NCI-H774 (cell line): ENCODE data around the gene TRHDE.

Experiments used
- DNase-seq: peaks from one replicate; lab custom pipeline; 2025; lab: John Stamatoyannopoulos, UW

TRHDE gene

GRCh38 chr12:72315858-72316257, 43.7 kb downstream of the TRHDE start:
- no peak for DNase-seq

DNA sequence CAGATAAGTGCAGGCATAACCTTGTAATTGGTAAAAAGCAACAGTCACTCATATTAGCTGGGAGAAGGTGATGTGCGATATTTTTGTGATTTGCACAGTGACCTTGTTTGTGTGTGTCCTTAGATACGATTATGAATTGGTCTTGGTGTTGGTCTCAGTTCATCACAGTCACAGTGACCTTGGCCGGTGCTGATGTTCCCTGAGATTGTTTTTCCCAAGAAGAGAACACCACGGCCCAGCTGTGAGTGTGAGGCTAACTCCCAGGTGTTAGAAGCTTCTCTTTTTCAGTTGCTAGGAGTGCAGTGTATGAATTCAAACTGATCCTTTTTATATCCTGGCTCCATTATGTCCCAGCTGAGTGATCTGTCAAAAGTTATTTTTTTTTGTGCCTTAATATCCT, 46.2 kb downstream of the TRHDE start:
- no peak for DNase-seq

- no peak for DNase-seq
Measured at GRCh38 chr12:72323881-72324280, 51.7 kb downstream of the TRHDE start.

DNA sequence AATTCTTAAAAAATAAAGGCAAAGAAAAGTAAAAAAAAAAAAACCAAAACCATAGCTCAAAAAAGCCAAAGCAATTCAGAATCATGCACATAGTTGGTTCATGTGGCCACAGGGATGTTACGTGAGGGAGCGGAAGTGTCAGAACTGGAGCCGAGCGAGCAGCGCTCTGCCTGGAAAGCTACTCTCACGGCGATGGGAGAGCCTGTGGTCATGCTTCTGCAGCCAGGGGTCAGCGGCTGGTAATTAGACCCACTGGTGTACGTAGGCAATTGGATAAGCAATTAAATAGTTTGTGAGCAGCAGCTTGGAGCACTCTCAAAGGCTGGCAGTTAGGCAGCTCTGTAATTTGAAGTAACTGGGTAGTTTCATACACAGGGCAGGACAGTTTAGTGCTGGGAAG, 58.1 kb downstream of the TRHDE start:
- no peak for DNase-seq

DNA sequence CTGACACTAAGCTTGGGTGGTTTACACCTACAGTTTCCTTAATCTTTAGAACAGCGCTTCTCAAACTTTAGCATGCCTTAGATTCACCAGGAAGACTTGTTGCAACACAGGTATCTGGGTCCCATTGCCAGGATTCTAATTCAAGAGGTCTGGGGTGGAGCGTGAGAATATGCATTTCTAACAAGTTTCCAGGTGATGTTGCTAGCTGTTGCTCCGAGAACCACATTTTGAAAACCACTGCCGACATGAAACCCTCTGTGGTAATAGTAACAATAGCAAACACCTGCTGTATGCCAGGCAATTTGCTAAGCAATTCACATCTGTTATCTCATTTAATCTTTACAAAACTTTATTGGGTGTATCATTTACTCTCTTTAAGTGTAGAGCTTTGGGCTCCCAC, 58.6 kb downstream of the TRHDE start:
- no peak for DNase-seq

DNA sequence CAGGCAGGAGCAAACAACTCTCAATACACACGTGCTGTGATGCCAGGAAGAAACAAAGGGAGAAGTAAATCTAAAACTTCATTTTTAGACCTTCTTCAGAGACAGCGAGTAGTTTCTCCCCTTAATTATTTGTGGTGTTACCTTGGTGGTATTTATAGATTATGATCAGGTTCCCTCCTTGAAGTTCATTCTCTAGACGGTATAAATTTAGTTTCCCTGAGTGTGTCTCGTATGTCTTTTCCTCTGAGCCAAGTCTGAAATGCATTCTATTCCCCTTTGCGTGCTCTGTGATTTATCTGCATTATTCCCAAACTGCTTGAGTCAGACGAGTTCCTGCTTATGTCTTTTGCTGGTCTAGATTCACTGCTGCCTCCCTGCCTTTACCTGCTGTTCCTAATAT, 65.2 kb downstream of the TRHDE start:
- no peak for DNase-seq

- no peak for DNase-seq
Measured at GRCh38 chr12:72337946-72338345, 65.8 kb downstream of the TRHDE start.

DNA sequence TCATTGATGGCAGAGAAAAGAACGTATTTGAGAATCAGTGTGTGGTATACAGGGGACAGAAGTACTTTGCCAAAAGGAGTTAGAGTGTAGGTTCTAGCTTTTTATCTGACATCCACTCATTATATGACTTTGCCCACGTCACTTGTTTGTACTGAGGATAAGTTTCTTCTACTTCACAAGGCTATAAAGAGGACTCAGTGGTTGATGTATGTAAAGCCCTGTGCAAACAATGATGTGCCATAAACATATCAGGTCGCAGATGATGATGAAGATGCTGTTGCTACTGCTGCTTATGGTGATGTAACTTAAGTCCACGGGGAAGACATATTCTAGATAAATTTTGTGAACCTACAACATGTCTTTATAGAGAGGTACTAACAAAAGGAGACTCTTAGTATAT, 66.3 kb downstream of the TRHDE start:
- no peak for DNase-seq

- DNase-seq: peak; percentile 90
Measured at GRCh38 chr12:72346363-72346944, 74.3 kb downstream of the TRHDE start.

GRCh38 chr12:72349491-72349890, 77.3 kb downstream of the TRHDE start:
- DNase-seq: no peak

DNA sequence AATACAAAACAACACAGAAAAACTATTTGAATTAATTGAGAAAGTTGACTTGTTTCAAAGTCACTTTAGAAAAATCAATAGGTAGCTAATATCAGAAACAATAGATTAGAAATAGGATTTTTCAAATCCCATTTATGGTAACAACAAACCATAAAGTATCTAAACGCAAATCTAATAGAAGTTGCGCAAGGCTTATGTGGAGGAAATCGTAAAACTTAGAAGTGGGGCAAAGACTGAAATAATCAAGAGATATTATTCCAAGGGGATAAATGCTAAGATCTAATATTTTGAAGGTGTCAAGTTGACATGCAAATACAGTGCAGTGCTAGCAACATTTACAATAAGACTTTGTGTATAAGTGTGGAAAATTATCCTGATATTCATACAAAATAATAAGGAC, 87.2 kb downstream of the TRHDE start:
- DNase-seq: no peak

GRCh38 chr12:72365151-72365550, 93.0 kb downstream of the TRHDE start:
- no peak for DNase-seq

GRCh38 chr12:72366255-72366654, 94.1 kb downstream of the TRHDE start:
- no peak for DNase-seq

DNA sequence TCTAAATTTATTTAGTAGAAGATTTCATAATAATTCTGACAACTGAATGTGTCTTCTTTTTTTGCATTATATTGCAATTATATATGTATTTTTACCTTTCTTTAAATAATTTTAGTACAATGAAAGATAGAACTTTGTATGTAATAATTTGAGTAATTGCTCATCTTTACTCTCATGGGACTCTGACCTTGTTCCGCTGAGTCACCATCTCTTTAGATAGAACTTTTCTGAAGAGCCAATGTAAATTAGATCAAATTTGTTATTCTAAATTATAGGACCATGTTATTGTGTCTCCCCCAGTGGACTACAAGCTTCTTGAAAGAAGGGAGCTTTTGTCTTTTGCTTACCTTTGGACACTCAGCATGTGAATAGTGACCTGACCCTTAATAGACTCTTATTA, 96.1 kb downstream of the TRHDE start:
- no peak for DNase-seq

GRCh38 chr12:72368719-72369422, 96.7 kb downstream of the TRHDE start:
- DNase-seq: peak; percentile 17

DNA sequence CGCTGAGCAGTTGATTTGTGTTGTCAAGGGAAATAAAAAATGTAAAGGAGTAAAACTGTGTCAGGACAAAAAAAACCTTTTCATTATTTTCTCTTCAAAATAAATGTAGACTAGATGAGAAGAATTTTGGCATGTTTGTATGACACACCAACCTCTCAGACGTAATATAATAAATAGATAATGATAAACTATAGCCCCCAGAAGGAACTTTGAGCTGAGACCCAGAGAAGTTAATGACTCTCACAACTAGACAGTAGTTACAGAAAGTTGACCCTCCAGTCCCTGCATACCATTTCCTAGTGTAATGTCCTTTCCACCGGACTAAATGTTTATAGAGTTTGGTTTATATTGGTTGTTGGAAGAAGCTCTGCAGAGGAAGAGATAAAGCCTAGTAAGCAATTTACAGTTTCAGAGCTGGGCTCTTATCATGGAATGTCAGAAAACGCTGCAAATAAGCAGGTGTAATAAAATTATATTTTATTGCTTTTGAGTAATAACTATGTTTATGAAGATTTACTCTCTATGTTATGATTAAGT, 97.3 kb downstream of the TRHDE start:
- no peak for DNase-seq

DNA sequence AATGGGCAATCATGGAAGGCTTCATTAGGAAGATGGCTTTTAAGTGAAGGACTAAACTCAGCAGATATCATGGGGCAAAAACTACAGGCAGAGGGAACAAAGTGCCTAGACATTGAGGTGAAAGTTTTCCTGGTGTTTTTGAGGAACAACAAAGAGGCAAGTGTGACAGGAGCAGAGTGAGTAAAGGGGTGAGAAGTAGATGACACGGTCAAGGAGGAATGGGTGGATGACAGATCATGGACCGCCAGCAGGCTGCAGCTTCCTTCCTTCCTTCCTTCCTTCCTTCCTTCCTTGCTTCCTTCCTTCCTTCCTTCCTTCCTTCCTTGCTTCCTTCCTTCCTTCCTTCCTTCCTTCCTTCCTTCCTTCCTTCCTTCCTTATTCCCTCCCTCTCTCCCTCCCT, 108.3 kb downstream of the TRHDE start:
- no peak for DNase-seq

DNA sequence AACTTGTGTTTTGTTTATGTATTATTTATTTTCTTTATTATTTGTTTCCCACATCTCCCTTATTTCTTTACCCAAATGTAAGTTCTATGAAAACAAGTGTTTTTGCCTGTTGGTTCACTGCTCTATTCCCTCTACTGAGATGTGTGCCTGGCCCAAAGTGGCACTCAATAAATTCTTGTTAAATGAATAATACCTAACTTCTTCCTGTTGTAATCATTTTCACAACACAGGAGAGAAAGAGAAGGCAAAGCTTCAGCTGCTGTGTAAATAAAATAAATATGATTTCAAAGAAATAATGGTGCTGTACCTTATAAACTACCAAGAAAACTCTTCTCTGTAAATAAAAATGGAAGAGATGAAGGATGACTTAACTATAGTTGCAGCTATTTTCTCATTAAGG, 116.2 kb downstream of the TRHDE start:
- DNase-seq: no peak

DNA sequence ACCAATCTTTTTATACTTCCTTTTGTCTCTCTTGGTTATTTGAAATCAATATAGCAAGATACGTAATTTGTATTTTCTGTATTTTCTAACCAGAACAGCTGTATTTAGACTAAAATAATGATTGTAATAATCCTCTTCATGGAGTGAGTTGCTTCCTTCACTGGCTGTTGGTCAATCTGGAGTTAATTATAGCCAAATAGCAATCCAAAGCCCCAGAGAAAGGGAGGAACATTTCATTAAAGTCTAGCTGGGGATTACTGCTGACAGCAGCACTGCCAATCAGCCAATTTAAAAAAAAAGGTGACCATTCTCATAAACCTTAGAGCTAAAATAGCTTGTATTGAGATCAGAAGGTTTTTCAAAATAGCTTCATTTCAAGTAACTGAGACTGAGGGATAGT, 118.0 kb downstream of the TRHDE start:
- no peak for DNase-seq

DNA sequence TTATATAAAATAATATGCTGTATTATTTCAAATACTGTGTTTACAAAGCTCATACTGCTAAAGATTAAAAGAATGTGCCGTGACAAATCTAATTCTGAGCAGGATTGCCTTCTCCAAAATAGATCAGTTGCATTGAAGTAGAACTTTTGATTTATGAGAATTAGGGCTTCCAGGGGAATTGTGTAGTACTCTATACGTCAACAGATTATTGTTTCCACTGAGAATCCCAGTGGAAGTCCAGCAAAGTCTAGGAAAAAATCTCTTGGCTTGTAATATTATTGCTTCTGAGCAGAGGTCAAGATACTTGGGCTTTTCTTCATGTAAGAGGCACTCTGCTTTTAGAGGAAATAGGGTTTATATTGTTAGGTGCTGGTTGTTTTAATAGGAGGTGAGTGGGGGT, 133.9 kb downstream of the TRHDE start:
- no peak for DNase-seq

- DNase-seq: no peak
Measured at GRCh38 chr12:72432037-72432604, 160.0 kb downstream of the TRHDE start.

GRCh38 chr12:72433298-72433697, 161.1 kb downstream of the TRHDE start:
- no peak for DNase-seq

DNA sequence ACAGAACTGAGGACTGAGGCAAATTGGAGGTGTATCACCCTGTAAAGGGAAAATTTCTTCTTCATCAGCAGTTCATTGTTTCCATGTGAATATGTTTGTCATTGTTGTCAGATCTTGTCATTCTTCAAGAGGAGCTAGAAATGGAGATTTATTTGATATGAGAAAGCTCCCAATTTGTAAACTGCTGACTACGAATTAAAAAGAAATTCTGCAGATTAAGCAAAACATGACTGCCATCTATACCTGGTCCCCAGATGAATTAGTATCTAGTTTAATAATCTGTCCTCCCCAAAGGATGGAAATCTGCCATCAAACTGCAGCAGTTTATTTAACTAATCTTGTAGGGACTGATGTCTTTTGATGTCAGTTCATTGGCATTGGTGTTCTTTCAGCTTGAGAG, 162.8 kb downstream of the TRHDE start:
- DNase-seq: no peak

DNA sequence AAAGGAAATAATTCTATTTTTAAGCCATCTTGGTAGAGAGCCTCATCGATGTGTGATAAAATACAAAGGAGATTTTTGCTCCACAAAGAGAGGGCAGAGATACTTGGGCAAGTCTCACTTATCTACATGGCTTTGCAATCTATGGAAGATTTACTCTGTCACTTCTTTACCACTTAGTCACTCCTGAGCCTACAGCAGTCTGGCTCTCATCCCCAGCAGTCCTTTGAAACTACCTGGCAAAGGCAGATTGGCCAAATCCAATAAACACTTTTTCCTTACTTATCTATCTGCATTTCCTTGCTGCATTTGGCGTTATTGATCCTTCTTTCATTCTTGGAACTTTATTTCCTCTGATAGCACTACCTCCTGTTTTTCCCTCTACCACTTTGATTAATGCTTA, 170.0 kb downstream of the TRHDE start:
- no peak for DNase-seq
